ENCODE data around the gene TENM3.

Gene TENM3

DNA sequence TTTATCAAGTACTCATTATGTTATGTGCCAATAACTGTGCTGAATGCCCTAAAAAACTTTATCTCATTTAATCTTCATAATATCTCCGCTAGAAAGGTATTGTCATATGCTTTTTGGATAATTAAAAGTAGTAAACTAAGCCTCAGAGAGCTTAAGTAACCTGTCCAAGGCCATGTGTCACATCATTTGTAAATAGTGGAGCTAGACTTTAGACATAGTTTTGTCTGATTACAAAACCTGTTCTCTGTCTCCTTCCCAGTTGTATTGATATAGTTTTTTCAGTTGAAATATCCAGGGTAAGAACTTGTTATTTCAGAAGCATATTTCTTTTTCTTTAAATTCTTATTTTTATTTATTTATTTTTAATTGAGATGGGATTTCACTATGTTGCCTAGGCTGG lies 66.7 kb downstream of the TENM3 start:
- DNase-seq (ENCODE audit: low read depth), result no peak
- TF ChIP-seq, protein P1, sequence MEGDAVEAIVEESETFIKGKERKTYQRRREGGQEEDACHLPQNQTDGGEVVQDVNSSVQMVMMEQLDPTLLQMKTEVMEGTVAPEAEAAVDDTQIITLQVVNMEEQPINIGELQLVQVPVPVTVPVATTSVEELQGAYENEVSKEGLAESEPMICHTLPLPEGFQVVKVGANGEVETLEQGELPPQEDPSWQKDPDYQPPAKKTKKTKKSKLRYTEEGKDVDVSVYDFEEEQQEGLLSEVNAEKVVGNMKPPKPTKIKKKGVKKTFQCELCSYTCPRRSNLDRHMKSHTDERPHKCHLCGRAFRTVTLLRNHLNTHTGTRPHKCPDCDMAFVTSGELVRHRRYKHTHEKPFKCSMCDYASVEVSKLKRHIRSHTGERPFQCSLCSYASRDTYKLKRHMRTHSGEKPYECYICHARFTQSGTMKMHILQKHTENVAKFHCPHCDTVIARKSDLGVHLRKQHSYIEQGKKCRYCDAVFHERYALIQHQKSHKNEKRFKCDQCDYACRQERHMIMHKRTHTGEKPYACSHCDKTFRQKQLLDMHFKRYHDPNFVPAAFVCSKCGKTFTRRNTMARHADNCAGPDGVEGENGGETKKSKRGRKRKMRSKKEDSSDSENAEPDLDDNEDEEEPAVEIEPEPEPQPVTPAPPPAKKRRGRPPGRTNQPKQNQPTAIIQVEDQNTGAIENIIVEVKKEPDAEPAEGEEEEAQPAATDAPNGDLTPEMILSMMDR (IDR thresholded peaks at IDR 0.05; ENCODE audit: control insufficient read depth, insufficient read depth, low read depth, low read length, missing control alignments), result no peak
- H3K4me3 ChIP-seq (ENCODE audit: control insufficient read depth, low read depth, low read length), result no peak overlapping the region

DNA sequence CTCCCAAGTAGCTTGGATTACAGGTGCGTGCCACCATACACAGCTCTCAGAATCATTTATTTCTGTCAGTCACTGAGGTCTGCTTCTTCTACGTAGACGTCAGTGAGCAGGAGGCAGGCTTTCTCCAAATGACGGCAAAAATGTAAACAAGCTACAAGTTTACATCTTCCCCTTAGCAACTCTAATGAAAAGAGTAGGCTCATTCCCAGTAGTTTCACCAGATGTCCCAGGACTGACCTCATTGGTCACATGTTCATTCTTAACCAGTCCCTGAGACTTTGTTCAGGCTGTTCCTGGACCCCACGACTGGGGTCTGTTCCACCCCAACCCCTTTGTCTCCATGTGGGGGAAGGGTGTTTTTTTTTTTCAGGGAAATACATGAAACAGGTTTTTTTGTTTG lies 67.1 kb downstream of the TENM3 start:
- no peak for DNase-seq (ENCODE audit: low read depth)

DNA sequence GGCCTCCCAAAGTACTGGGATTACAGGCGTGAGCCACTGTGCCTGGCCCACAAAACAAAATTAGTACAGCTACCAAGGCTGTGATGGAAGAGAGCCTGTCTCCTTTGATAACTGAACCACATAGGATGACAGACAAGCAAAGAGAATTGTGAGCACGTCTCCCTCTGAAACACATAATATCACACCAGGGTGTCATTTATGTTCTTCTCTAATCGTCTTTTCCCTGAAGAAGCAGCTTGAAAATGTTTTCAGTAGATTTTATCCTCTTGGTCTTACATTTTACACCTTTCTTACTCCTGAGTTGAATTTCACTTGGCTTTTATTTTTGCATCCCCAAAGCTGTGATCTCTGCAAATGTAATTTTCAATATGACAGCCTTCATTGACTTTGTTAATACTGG lies 67.8 kb downstream of the TENM3 start:
- no peak for DNase-seq (ENCODE audit: low read depth)
- no peak overlapping the region for H3K4me3 ChIP-seq (ENCODE audit: control insufficient read depth, low read depth, low read length)
- TF ChIP-seq, protein P1 (IDR thresholded peaks at IDR 0.05; ENCODE audit: control insufficient read depth, insufficient read depth, low read depth, low read length, missing control alignments), result no peak

More for the DNA sequence above, 67.1 kb downstream of the TENM3 start:
- TF ChIP-seq, protein P1 (IDR thresholded peaks at IDR 0.05; ENCODE audit: control insufficient read depth, insufficient read depth, low read depth, low read length, missing control alignments), result no peak
- H3K4me3 ChIP-seq (ENCODE audit: control insufficient read depth, low read depth, low read length), result no peak overlapping the region

DNA sequence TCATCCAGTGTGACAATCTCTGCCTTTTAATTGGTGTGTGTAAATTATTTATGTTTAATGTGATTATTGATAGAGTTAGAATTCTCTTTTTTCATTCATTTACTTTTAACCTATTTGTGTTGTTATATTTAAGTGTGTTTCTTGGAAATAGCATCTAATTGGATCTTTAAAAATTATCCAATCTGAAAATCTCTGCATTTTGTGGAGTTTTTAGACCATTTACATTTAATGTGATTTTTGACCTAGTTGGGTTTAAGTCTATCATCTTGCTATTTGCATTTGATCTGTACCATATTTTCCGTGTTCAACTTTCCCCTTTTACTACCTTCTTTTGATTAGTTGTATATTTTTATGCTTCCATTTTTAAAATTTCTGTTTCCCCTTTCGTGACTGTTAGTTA lies 71.3 kb downstream of the TENM3 start:
- TF ChIP-seq, protein P1 (IDR thresholded peaks at IDR 0.05; ENCODE audit: control insufficient read depth, insufficient read depth, low read depth, low read length, missing control alignments), result no peak
- no peak for DNase-seq (ENCODE audit: low read depth)
- no peak overlapping the region for H3K4me3 ChIP-seq (ENCODE audit: control insufficient read depth, low read depth, low read length)

DNA sequence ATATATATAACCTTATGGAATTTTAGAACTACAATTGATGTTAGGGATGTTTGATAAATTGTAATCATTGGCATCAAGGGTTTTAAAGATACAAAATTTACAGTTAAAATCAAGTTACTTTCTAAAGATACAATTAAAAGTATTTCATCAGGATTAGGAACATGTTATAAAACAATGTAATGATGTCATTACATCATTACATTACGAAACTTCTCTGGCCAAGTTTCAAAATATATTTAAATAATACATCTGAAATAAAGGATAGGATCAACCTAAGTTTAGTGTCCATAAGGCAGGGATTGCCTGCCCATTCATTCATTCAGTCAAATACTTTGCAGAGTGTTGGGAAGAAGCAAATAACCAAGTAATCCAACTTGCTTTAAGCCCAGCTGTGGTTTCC lies 75.1 kb downstream of the TENM3 start:
- H3K4me3 ChIP-seq (ENCODE audit: control insufficient read depth, low read depth, low read length), result no peak overlapping the region
- no peak for DNase-seq (ENCODE audit: low read depth)
- TF ChIP-seq, protein P1 (IDR thresholded peaks at IDR 0.05; ENCODE audit: control insufficient read depth, insufficient read depth, low read depth, low read length, missing control alignments), result no peak

DNA sequence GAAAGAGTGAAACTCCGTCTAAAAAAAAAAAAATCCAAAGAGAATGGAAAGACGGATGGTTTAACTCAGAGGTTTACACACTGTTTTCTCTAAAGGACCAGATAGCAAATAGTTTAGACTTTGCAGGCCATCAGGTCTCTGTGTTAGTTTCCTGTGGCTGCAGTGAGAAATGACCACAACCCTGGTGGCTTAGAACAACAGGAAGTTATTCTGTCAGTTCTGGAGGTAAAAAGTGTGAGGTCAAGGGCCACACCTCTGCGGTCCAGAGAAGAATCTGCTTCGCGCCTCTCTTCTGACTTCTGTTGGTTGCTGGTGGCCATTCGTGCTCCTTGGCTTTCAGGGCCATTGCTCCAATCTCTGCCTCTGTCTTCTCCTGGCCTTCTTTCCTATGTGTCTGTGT lies 76.9 kb downstream of the TENM3 start:
- no peak overlapping the region for H3K4me3 ChIP-seq (ENCODE audit: control insufficient read depth, low read depth, low read length)
- no peak for DNase-seq (ENCODE audit: low read depth)
- TF ChIP-seq, protein P1 (IDR thresholded peaks at IDR 0.05; ENCODE audit: control insufficient read depth, insufficient read depth, low read depth, low read length, missing control alignments), result no peak

DNA sequence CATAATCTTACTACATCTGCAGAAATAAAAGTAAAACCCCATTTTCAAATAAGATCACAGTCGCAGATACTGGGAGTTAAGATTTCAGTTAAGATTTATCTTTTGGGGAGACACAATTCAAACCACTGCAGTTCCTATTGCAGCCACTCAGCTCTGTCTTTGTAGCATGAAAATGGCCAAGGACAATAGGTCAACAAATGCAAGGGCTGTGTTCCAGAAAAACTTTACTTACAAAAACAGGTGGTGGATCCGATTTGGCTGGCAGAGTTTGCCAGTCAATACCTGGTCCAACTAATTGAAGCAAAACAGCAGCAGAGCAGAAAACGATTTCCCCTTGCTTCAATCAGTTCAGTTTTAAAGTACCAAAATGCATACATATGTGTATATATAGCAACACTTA lies 77.4 kb downstream of the TENM3 start:
- H3K4me3 ChIP-seq (ENCODE audit: control insufficient read depth, low read depth, low read length), result no peak overlapping the region
- TF ChIP-seq, protein P1 (IDR thresholded peaks at IDR 0.05; ENCODE audit: control insufficient read depth, insufficient read depth, low read depth, low read length, missing control alignments), result no peak
- no peak for DNase-seq (ENCODE audit: low read depth)
